SHP77 (cell line): ENCODE data around the gene FAM24A.
"Not testable (repeated sequence)": the region's sequence is repeated elsewhere in the genome, so short reads cannot be mapped to it uniquely, and the experiment has no call there.

Experiments used
- DNase-seq, 2 experiments: peaks; one replicate each; lab custom pipeline; 2025; lab: John Stamatoyannopoulos, UW

The FAM24A gene, protein sequence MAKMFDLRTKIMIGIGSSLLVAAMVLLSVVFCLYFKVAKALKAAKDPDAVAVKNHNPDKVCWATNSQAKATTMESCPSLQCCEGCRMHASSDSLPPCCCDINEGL

DNA sequence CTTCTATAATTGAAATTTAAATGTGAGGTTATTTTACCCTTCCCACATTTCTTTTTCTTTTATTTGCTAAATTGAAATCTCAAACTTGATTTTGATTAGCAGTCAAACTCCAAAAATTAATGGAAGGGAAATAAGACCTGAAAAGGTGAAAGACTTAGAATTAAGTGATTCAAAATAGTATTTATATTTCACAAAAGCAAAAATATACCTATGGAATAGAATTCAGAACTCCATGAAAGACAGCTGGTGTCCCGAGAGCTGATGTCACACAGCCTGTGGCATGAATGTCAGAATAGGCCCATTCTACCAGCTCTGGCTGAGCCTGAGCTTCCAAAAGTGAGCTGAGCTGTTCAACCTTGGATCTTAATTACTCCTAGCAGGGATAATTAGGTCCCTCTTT is at the start of gene FAM24A:
TSS of gene FAM24A (plus strand) at position 301 of the 400 bp plus-strand sequence. CDS start 1,025 bp downstream, outside the sequence.
- DNase-seq, result no peak

DNA sequence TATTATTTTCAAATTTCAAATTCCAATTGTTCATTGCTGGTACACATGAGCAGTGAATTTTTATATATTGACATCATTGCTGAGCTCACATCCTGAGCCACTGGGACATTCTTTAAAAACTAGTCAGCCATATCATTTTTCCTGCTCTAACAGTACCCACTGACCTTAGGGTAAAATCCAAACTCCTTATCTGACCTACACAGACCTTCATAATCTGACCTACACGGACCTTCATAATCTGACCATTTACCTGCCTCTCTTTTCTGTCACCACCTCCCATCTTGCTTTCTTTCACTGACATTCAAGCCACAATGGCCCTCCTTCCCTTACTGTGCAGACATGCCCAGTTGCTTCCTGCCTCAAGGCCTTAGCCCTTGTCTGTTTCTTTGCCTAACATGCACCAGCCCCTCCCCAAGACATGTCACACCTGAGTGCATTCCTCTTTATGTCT is 48.7 kb upstream of the FAM24A start:
- no peak for DNase-seq

DNA sequence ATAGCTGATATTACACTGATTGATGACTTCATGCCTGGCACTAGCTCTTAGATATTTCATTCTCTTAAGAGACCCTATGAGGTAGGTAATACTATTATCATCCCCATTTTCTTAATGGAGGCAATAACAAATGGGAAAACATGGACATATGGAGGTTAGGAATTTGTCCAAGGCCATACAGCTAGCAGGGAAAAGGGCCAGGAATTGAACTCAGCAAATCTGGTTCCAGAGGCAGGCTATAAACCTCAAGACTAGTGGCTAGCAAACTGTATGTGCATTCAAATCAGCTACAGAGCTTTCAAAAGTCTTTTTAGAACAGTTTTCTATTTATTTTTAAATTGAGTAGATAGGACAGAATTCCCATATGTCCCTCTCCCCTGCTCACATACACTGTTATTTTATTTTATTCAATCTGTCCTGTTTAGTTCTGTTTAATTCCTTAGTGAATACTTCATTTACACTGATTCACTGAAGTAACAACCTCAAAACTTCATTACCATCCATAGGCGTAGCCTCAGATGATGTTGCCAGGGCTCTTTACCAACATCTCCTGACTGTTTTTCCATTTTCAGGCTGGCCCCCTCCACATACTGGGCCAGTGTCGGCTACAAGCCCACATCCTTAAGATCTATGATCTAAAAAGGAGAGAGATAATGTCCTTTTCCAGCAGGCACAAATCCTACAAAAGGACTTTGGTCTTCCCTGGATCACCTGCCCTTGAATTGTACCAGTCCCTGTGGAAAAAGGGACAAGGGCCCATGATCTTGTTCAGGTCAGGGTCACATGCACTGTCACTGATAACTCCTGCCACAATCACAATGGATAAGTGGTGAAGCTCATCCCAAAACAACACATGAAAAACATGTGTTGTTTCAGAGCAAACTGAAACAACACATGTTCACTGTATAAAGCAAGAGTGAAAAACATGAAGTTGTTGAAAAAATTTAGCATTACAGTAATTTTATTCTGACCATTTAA is 46.9 kb upstream of the FAM24A start:
- DNase-seq, result no peak

DNA sequence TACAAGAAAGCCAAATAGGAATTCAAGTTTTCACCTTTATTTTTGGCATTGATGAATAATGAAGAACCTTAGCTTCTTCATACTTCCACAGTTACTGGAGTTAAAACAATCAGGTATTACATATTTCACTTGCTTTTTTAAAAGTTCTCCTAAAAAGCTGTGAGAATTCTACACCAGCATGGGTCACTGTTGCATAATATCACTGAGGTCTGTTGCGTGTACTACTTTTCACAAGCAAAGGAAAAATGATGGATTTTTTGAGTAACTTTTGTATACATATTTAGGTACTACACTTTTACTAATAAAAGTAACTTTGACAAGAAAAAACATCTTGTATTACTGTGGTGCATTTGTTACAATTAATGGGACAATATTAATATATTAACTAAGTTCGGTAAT is 46.2 kb upstream of the FAM24A start:
- DNase-seq, result no peak

DNA sequence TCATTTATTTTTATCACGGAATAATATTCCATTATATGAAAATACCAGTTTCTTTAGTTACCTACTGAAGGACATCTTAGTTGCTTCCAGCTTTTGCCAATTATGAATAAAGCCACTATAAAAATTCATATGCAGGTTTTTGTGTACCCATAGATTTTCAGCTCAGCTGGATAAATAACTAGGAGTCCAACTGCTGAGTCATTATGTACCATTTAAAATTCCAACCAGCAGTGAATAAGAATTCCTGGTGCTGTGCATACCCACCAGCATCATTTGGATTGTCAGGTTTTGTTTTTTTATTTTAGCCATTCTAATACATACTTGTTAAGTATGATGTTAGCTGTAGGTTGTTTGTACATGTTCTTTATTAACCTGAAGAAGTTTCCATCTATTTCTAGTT is 45.5 kb upstream of the FAM24A start:
- peak; percentile 29 to 51 for DNase-seq

DNA sequence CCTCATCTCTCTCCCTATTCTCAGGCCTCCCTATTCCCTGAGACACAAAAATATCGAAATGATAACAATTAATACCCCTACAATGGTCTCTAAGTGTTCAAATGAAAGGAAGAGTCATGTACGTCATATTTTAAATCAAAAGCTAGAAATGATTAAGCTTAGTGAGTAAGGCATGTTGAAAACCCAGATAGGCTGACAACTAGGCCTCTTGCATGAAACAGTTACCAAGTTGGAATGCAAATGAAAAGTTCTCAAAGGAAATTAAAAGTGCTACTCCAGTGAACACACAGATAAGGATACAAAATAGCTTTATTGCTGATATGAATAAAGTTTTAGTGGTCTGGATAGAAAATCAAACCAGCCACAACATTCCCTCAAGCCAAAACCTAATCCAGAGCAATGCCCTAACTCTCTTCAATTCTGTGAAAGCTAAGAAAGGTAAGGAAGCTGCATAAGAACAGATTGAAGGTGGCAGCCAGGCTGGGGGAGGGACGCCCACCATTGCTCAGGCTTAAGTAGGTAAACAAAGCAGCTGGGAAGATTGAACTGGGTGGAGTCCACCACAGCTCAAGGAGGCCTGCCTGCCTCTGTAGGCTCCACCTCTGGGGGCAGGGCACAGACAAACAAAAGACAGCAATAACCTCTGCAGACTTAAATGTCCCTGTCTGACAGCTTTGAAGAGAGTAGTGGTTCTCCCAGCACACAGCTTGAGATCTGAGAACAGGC is 43.5 kb upstream of the FAM24A start:
- DNase-seq, result not testable (repeated sequence)

DNA sequence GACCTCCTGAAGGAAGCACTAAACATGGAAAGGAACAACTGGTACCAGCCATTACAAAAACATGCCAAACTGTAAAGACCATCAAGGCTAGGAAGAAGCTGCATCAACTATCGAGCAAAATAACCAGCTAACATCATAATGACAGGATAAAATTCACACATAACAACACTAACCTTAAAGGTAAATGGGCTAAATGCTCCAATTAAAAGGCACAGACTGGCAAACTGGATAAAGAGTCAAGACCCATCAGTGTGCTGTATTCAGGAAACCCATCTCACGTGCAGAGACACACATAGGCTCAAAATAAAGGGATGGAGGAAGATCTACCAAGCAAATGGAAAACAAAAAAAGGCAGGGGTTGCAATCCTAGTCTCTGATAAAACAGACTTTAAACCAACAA is 41.6 kb upstream of the FAM24A start:
- DNase-seq, result not testable (repeated sequence)

DNA sequence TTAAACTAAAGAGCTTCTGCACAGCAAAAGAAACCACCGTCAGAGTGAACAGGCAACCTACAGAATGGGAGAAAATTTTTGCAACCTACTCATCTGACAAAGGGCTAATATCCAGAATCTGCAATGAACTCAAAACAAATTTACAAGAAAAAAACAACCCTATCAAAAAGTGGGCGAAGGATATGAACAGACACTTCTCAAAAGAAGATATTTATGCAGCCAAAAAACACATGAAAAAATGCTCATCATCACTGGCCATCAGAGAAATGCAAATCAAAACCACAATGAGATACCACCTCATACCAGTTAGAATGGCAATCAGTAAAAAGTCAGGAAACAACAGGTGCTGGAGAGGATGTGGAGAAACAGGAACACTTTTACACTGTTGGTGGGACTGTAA is 38.5 kb upstream of the FAM24A start:
- not testable (repeated sequence) for DNase-seq

DNA sequence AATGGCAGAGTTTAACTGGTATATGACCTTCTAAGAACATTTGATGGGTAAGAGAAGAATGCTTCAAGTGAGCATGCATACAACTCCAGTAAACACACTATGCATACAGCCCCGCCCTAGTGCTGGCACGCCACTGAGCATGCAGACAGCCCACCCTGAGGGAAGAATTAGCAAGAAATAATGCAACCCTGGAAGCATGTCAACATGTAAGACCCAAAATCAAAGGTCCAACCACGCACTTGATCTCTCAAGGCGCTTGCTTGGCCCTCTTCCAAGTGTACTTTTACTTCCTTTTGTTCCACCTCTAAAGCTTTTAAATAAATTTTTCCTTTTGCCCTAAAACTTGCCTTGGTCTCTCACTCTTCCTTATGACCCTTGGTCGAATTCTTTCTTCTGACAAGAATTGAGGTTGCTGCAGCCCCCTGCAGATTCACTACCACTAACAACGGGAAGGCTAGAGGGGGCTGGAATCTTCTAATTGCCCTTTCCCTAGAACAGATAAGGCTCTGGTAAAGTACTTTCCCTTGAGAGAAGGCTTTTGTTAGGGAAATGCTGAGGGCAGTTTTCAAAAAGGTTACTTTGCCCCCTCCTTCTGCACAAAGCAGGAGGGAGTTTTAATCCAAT is 34.5 kb upstream of the FAM24A start:
- no peak for DNase-seq

DNA sequence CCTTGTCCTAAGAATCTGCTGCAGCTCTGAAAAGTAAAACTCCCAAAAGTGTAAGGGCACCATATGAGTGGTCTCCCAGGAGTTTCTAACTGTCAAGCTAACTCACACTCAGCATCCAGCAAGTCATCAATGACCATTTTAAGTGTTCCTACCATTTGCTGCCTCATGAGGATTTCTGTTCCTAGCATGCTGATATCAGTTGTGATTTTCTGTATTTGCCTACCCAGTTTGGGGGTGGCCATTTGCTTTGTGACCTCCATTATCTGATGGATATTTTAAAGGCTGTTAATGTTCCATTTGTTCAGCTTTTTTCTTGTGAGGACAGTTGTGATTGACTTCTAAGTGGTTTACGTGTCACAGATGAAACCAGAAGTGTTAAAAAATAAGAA is 33.9 kb upstream of the FAM24A start:
- no peak for DNase-seq

DNA sequence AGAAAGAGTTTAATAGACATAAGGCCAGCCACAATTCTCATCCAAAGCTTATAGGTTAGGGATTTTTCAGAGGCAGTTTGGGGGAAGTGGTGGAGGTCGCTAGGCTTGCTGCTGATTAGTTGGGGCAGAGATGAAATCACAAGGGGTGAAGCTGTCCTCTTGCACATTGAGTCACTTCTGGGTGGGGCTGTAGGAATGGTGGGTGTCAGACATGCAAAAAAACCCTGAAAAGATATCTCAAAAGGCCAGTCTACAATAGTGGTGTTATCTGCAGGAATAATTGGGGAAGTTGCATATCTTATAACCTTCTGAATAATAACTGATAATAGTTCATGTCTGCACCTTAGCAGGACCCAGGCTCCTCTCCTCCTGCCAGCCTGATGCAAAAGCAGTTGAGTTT is 33.1 kb upstream of the FAM24A start:
- DNase-seq, result no peak

DNA sequence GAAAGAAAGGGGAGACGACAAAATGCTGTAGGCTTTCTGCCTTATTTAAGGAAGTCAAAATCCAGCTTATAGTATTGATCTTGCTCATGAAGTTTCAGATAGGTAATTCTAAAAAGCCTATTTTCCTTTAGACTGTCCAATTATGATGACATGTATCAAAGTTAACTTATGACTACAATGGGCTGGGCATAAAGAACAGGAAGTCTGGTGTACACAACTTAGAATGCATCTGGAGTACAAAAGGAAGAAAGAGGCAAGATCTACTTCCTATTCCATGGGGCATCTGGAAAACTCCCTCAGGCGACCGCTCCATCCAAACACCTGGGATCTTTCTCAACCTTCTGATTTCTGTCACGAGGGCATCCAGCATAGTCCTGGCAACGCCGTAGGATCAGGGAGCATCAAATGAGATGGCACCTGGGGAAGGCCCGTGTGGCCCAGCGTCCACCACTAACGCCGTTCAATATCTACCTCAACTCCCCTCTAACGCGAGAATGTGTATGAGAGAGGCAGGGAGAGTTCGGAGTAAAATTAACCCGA is 31.5 kb upstream of the FAM24A start:
- DNase-seq, result peak; percentile 50 to 67

DNA sequence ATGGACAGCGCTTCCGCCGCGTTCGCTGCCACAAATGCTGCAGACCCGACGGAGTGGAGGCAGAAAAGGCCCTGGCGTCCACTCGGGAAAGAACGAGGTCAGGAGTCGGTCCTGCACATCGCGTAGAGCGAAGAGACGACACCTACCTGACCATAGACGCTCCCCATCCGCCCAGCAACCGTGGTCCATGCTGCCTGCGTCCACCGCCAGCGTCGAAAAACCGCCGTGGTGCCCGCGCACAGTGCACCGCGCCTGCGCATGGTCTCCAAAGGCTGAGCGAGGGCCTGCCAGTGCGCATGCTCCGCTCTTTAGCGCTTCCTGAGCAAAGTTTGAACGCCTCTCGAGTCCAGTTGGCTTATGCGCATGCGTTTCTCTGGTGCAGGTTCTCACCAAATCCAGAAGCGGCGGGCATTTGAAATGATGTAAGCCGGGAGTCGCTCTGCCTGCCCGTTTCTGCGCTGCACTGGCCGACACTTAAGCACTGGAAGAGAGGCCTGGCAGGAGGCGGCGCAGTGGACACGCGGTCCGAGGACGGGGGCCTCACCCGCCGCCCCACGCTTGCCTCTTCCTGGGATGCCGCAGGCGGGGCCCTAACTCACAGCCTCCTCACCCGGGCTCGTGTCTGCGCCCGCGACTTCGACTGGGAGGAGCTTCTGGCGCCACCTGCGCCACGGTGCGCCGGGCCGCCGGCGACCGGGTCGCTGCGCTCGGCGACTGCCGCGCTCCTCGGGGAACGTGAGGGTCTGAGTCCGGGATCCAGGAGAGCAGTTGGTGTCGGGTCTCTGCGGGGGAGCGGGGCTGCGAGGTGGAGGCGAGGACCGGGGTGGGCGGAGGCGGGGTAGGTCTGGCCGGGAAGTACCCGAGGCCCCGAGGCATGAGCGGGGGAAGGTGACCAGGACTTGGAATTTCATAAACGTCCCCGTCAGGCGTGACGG is 30.8 kb upstream of the FAM24A start, which contains the start of gene FAM24B:
TSS of gene FAM24B (minus strand) at position 243 of the 935 bp plus-strand sequence. CDS start 29,066 bp downstream, outside the sequence.
- peak; percentile 99 for DNase-seq

DNA sequence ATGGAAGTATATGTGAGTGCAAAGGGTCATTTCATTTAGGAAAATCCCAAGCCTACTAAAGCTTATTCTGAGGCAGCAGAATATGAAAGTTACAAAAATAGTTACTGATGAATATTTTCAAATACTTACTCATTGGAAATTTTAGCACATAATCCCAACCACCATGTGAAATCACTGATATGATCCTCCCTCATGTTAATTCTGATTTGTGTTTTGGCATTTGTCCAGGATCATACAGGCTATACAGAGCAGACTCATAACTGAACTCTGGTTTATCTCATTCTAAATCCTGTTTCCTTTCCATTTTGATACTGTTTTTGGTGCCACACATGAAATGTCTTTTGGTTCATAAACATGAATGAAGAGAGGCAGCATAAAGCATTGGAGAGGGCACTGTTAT is 27.6 kb upstream of the FAM24A start:
- no peak for DNase-seq

DNA sequence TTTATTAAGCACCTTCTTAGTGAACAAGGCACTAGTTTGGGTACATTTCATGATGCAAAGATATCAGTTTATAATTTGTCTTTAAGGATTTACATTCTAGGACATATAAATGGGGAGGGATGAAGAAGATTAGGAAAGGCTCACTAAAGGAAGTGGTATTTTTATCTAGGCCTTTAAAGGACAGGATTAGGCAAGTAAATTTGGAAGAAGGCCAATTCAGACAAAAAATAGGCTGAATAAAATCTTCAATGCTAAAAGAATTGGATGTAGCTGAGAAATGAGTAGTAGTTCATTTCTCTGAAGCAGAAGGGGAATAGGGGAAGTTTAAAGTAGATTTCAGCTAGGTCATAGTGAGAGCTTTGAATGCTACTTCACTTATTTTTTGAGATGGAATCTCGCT is 26.2 kb upstream of the FAM24A start:
- no peak for DNase-seq

DNA sequence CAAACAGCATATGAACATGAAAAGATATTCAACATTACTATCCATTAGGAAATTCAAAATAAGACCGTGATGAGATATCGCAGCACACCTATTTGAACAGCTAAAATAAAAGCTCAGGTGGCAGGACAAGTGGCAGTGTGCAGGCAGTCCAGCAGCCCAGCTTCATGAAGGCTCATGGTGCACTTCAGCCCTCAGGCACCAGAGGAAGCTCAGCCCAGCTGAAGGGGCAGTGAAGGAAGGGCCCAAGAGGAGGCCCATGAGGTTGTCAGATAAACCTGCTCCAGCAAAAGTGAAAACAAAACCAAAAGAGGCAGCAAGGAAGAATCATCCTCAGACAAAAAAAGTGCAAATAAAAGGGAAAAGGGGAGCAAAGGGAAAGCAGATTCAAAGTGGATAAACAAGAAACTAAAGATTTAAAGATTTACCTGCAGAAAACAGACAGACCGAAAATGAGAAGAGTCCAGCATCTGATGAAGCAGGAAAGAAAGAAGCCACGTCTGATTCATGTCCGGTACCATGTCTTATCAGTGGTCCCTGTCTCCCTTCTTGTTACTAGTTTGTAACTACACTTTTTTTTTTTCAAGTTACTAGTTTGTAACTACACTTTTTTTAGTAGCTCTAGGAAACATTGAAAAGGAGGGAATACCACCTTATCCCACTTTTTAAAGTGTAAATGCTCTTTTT is 16.0 kb upstream of the FAM24A start:
- no peak for DNase-seq

DNA sequence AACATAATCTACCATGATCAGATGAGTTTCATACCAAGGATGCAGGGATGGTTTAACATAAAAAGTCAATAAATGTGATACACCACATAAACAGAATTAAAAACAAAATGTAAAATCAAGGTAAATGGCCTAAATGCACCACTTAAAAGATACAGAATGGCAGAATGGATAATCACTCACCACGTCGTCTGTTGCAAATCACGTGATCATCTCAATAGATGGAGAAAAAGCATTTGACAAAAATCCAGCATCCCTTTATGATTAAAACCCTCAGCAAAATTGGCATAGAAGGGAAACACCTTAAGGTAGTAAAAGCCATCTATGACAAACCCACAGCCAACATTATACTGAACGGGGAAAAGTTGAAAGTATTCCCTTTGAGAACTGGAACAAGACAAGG is 6.5 kb upstream of the FAM24A start:
- DNase-seq, result not testable (repeated sequence)

DNA sequence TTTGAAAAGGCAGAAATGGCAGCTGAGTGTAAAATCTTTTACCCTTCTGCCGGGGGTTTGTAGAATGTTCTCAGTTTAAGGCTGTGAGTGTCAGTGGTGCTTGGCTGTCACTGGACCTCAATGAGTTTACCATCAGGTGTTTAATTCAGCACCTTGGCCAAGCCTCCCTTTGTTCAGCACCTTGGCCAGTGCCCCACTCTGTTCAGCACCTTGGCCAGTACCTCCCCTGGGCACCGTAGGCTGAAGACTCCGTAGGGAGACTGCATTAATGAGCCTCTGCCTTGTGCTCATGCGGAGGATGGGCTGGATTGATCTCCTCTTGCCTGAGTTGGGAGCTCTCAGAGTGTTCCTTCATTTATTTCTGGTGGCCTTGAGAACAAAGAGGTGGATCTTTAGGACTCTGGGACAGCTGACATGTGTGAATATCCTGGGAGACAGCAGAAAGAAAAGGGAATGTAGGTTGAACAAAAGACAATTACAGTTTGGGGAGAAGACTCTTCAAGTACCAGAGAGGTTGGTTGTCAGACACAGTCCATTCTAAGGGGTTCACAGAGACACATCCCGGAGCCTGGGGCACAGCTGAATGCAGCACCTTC is 1.6 kb downstream of the FAM24A start:
- no peak for DNase-seq

DNA sequence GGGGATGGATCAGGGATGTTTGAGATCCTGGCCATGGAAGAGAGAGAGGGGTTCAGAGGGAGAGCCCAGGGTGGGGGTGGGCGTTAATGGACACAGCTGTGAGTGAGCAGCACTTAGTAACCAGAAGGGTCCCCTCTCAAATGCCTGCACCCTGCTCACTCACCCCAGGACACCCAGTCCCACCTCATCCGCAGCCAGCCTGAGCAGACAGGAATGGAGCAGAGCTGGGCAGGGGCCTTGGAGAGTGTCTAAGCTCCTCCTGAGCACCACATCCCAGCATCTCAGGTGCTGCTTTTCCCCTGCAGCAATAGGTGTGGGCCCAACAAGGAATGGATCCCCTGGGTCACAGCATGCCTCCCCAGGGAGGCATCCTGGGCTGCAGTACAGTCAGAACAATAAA is 5.3 kb downstream of the FAM24A start:
- no peak for DNase-seq

DNA sequence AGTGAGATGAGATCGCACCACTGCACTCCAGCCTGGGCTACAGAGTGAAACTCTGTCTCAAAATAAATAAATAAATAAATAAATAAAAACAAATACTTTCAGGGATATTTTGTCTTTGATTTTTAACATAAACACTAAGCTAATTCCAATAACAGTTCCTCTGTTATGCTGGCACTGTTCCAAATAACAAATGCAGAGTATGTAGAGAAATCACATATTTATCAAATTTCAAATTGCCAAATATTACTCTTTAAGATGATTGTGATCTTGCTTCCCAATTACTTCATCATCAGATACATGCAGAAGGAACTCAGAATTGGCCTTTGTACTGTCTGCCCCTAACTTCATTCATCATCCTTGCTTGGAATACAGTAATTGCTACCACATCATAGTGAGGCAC is 19.7 kb downstream of the FAM24A start:
- no peak for DNase-seq
